ENCODE measurements around the gene SLC6A6.

Gene SLC6A6

DNA sequence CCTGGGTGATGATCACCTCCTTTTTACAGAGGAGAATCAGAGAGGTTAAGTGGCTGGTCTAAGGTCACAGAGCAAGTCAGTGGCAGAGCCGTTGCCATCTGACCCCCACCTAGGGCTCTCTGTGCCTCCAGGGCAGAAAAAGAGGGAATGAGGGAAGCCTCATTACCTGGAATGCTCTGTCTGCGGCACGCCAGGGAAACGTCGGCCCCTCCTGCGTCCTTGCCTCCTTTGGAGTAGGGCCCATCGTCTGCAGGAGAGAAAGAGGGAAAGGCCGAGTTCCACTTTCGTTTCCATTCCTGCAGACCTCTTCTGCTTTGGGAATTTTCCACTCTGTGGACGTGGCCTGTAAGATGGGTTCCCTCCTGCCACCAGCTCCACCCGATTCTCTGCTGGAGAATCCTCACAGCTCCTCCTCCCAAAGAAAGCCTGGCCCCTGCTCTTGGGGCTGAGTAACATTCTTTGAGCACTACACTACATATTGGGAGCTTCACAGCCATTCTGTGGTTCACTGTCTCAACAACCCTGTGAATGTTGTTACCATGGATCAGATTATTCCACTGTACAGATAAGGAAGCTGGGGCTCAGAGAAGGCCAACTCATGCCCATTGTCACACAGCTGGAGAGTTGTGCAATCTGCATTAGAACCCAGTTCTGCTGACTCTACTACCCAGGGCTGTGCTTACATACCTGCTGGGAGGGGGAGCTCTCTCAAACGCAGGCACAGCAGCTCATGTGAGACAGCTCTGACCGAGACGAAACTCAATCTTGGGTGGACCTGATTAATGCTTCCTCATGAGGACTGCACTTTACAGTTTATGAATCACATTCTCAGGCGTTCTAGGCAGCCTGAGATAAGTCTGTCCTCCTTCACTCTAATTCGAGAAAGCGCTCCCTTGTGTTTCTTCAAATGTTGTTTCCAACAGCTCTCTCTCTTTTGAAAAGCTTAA lies 123.6 kb downstream of the SLC6A6 start:
- no peaks in the 10 kb centered on the region for H3K4me1 ChIP-seq
- no peak overlapping the region for H3K4me3 ChIP-seq
- no peak overlapping the region for H3K9ac ChIP-seq
- H3K4me2 ChIP-seq = no peak overlapping the region
- TF ChIP-seq Cebpa-rat (IDR thresholded peaks at IDR 0.05) = no peak
- H3K36me3 ChIP-seq = no peaks in the 10 kb centered on the region
- no peaks in the 10 kb centered on the region for H4K20me1 ChIP-seq
- H3K27me3 ChIP-seq = no peaks in the 10 kb centered on the region
- H3K9me3 ChIP-seq = no peaks in the 10 kb centered on the region
- H3K27ac ChIP-seq = no peak overlapping the region

DNA sequence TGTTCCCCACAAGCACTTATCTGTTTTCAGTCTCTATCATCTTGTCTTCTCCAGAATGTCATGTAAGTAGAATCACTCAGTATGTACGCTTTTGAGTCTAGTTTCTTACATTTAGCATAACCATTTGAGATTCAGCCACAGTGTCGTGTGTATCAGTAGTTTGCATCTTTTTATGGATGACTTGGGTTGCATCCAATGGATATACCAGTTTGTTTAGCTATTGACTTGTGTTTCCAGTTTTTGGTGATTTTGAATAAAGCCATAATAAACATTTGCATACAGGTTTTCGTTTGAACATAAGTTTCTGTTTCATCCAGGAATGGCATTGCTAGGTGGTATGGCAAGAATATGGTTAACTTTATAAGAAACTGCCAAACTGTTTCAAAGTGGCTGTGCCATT lies 125.7 kb downstream of the SLC6A6 start:
- TF ChIP-seq Cebpa-rat (IDR thresholded peaks at IDR 0.05) = no peak
- Histone ChIP-seq H3K27ac (no peak overlapping the region), H3K9me3 (no peaks in the 10 kb centered on the region), H3K27me3 (no peaks in the 10 kb centered on the region), H3K36me3 (no peaks in the 10 kb centered on the region), H3K4me2 (no peak overlapping the region), H3K4me3 (no peak overlapping the region), H3K9ac (no peak overlapping the region), H3K4me1 (no peaks in the 10 kb centered on the region), H4K20me1 (no peaks in the 10 kb centered on the region)

DNA sequence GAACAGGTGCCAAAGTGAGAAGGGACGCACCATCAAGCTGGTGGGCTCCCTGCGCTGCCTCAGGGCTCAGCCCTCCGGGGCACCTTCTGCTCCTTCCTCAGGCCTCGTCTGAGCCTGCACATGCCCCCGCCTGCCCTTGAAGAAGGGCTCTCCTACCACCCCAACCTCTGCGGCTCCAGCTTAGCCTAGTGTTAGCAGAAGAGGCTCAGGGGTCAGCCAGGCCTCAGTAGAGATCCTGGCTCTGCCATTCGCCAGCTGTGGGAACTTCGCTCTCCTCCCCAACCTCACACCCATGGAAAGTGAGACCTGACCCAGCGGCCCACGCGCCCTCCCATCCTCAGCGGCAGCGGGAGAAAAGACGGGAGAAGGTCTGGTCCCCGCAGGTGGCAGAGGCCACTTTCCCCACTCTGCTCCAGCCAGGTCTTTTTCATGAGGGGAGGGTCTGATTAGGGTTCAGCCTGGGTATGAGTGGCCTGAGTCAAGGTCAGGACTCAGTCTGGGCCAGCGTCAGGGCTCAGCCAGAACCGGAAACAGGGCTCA lies 129.5 kb downstream of the SLC6A6 start:
- Histone ChIP-seq H4K20me1 (no peaks in the 10 kb centered on the region), H3K4me2 (no peak overlapping the region), H3K4me1 (0 out of 2 replicates have a peak, but pooled peaks cover 4% of the 10 kb centered on the region), H3K9ac (no peak overlapping the region), H3K36me3 (no peaks in the 10 kb centered on the region), H3K9me3 (no peaks in the 10 kb centered on the region), H3K4me3 (no peak overlapping the region), H3K27me3 (no peaks in the 10 kb centered on the region), H3K27ac (no peak overlapping the region)
- TF ChIP-seq Cebpa-rat (IDR thresholded peaks at IDR 0.05) = no peak

DNA sequence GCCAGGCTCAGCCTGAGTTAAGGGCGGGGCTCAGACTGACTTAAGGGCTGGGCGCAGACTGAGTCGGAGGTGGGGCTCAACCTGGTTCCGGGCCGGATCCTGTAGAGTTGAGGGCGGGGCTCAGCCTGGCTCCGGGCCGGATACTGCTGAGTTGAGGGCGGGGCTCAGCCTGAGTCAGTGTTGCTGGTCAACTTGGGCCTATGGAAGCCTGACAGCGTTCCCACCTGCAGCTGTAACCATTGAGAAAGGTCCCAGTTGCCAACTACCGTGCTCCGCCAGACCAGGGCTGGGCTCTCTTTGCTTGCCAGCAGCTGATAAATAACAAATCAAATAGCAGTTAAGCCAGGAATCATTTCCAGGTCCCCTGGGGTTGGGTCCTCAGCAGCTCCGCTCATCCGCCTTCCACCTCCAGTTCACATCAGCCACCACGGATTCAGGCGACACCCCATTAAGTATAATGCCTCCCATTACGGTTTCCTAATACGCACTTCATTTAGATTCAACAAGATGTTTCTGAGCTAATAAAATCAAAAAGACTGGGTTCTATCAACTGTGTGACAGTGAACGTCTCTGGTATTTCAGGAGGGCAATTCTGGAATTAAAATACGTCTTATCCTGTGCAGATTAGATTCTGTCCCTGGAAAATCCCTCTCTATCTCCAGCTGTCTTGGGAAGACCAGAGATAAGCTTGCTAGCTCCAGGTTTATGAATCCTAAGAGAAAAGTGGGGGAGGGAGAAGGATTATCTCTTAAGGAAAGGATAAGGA lies 130.5 kb downstream of the SLC6A6 start:
- H4K20me1 ChIP-seq = no peaks in the 10 kb centered on the region
- 0 out of 2 replicates have a peak, but pooled peaks cover 4% of the 10 kb centered on the region for H3K4me1 ChIP-seq
- H3K4me3 ChIP-seq = no peak overlapping the region
- no peak for TF ChIP-seq Cebpa-rat (IDR thresholded peaks at IDR 0.05)
- H3K9ac ChIP-seq = no peak overlapping the region
- no peak overlapping the region for H3K4me2 ChIP-seq
- H3K36me3 ChIP-seq = no peaks in the 10 kb centered on the region
- H3K9me3 ChIP-seq = no peaks in the 10 kb centered on the region
- no peak overlapping the region for H3K27ac ChIP-seq
- no peaks in the 10 kb centered on the region for H3K27me3 ChIP-seq

DNA sequence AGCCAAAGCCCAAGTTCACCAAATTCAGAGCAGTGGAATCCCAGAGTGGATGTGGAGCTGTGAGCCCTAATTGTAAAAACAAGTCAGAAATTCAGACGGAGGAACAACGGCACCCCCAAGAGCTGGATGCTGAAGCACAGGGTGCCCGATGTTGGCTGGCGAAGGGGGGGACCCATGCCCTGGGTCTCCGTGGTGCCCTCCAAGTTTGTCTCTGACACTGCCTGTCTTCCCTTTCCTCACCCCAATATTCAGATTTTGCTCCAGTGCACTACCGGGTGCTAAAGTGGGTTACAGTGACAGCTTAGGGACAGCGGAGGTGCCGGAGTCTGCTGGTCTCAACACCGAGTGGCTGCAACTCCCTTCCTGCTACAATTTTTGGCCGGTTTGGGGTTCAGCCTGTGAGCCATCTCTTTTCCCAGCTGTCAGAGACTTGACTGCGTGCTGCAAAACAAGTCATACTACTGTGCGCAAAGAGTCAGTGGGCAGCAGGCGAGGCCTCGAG lies 131.1 kb downstream of the SLC6A6 start:
- Histone ChIP-seq H3K4me2 (no peak overlapping the region), H3K27ac (no peak overlapping the region), H4K20me1 (no peaks in the 10 kb centered on the region), H3K4me3 (no peak overlapping the region), H3K9me3 (no peaks in the 10 kb centered on the region), H3K4me1 (0 out of 2 replicates have a peak, but pooled peaks cover 4% of the 10 kb centered on the region), H3K9ac (no peak overlapping the region), H3K27me3 (no peaks in the 10 kb centered on the region), H3K36me3 (no peaks in the 10 kb centered on the region)
- no peak for TF ChIP-seq Cebpa-rat (IDR thresholded peaks at IDR 0.05)

DNA sequence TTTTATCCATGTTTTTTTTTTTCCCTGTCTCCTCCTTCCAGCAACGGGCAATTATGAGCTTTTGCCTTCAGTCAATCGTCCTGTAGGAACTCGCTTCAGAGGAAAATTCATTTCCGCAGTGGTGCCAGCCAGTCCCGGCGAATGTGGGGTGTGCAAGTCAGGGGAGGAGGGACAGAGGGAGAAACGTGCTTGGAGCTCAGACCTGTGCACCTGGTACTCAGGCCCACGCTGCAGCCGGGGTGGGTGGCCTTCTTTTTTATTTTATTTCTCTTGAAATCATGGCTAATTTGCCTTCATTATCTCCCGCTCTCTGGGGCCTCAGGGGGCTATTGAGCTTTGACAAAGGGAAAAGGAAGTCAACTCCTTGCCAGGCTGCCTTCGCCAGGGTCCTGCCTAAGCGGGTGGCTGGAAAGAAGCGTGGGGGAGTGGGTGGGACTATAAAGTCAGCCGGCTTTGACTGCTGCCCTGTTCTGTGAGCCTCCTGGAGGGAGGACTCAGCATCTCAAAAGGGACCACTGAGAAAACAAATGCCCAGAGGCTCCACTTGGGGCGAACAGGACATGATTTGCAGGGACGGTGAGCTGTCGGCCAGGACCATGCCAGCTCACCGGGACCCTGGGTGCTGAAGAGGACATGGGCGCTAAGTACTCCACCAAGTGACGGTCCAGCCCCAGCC lies 132.2 kb downstream of the SLC6A6 start:
- no peaks in the 10 kb centered on the region for H3K9me3 ChIP-seq
- H4K20me1 ChIP-seq = no peaks in the 10 kb centered on the region
- H3K4me3 ChIP-seq = no peak overlapping the region
- H3K27me3 ChIP-seq = no peaks in the 10 kb centered on the region
- H3K36me3 ChIP-seq = no peaks in the 10 kb centered on the region
- H3K27ac ChIP-seq = no peak overlapping the region
- H3K4me2 ChIP-seq = no peak overlapping the region
- no peak overlapping the region for H3K9ac ChIP-seq
- H3K4me1 ChIP-seq = 0 out of 2 replicates have a peak, but pooled peaks cover 4% of the 10 kb centered on the region
- no peak for TF ChIP-seq Cebpa-rat (IDR thresholded peaks at IDR 0.05)

DNA sequence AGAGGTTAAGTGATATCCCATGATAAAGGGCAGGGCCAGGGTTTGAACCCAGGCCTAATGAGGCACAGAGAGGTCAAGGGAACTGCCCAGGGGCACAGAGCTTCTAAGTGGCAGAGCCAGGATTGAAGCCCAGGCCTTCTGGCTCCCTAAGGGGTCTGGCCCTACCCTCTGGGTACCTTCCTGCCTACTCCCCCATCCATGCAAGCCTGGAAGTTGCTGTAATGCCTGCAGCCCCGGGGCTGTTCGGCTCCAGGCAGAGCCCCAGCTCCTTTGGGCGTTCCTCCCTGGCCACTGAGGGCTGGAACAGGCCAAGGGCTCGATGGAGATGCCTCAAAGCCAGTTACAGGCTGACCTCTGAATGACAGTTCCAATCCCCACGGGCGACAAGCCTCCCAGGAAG lies 133.2 kb downstream of the SLC6A6 start:
- Histone ChIP-seq H3K4me1 (peaks cover 9% of the 10 kb centered on the region; the same call in 1 of the 2 replicates), H3K36me3 (no peaks in the 10 kb centered on the region), H3K9ac (no peak overlapping the region), H3K27ac (no peak overlapping the region), H3K9me3 (no peaks in the 10 kb centered on the region), H3K4me2 (no peak overlapping the region), H3K27me3 (no peaks in the 10 kb centered on the region), H4K20me1 (no peaks in the 10 kb centered on the region), H3K4me3 (no peak overlapping the region)
- TF ChIP-seq Cebpa-rat (IDR thresholded peaks at IDR 0.05) = no peak

DNA sequence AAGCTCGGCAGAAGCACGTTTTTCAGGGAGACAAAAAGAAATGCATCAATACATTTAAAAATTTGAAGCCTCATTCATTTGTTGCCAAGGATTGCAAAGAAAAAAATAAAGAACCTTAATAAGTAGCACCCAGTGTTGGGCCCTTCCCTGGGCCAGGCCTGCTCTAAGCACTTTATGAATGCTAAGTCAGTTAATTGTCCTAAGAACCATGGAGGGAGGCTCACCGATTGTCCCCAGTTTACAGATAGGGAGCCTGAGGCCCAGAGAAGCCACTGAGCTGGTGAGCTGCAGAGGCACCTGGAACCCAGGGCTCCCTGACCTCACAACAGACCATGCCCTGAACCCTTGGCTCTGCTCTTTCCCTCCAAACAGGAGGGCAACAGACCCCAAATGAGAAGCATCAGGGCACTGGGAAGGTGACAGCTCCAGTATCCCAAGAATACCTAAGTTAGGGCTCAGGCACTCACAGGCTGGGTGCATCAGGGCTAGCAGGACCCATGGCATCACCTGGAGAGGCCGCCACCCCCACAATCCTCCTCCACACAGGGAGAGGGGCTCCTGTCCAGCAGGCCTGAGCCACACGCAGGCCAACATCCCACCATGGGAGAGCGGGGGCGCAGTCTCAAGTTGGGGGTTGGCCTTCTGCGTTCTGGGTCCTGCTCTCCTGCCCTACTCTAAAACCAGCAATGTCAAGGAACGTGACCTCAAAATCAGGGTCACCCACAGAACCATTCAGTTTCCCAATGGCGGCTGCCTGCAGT lies 133.8 kb downstream of the SLC6A6 start:
- H3K4me1 ChIP-seq = peaks cover 9% of the 10 kb centered on the region; the same call in 1 of the 2 replicates

More for the DNA sequence above, 133.8 kb downstream of the SLC6A6 start:
- H3K4me3 ChIP-seq = no peak overlapping the region
- H3K9me3 ChIP-seq = no peaks in the 10 kb centered on the region
- no peak overlapping the region for H3K9ac ChIP-seq
- H3K4me2 ChIP-seq = no peak overlapping the region
- H3K27ac ChIP-seq = no peak overlapping the region
- no peaks in the 10 kb centered on the region for H4K20me1 ChIP-seq
- H3K36me3 ChIP-seq = no peaks in the 10 kb centered on the region
- H3K27me3 ChIP-seq = no peaks in the 10 kb centered on the region
- TF ChIP-seq Cebpa-rat (IDR thresholded peaks at IDR 0.05) = no peak
